HepG2 (cell line): ENCODE data around the gene MACROD2. TPM values are rescaled to one million over a fixed set of nuclear protein-coding genes. Genes with fewer than 3 reads are reported as not detected.
"Not testable (repeated sequence)": the region's sequence is repeated elsewhere in the genome, so short reads cannot be mapped to it uniquely, and the experiment has no call there.

Source experiments
- ATAC-seq: fragments of 200-7000 bp; cut with Tn5 transposase; 3 replicates; pipeline ENCODE4 v1.9.1; 2020; ENCODE audit warnings: mild to moderate bottlenecking, moderate library complexity
- BruUV-seq: library from RNA; stranded (reverse); fragments of 400-500 nt; replicated peaks from 2 replicates; lab custom pipeline; 2021; lab: Mats Ljungman, UMichigan
- CTCF ChIA-PET: fragments of 300-600 bp; formaldehyde crosslinking; extraction: SDS; loops from one replicate; lab custom pipeline; 2021; ENCODE audit warnings: low total read pairs, inconsistent platforms, low intra/inter-chr PET ratio; lab: Yijun Ruan, JAX
- POLR2A ChIA-PET: fragments of 350-600 bp; sonication (Branson Sonifier 250); formaldehyde crosslinking; loops from one replicate; lab custom pipeline; 2020; ENCODE audit warnings: antibody characterized with exemption, inconsistent platforms; lab: Yijun Ruan, JAX
- DNase-seq: peaks from one replicate; pipeline ENCODE4 v3.0.0-alpha.2; 2015; ENCODE audit warnings: low spot score
- FAIRE-seq: peaks from 3 replicates; lab custom pipeline; 2011; peaks lifted over from hg19 to GRCh38; lab: Jason Lieb, UNC
- H2AFZ ChIP-seq: one replicate; pipeline ENCODE4 v1.6.1; 2011; ENCODE audit warnings: low read length, inconsistent platforms
- H3K27ac ChIP-seq: fragments of 300-600 bp; 3 replicates; pipeline ENCODE4 v1.8.0; 2011; ENCODE audit warnings: mixed run types, mild to moderate bottlenecking, mixed read lengths, low read length, inconsistent platforms; ENCODE audit not compliant: insufficient read depth; ENCODE audit errors: extremely low read length
- H3K27me3 ChIP-seq, 2 experiments: fragments of 200-600 bp in 1 of 2; 2 replicates in 1 of 2; 3 replicates in 1 of 2; pipeline versions ENCODE4 v1.6.0 to v1.8.0; 2011; ENCODE audit warnings: low read length in 2 of 2, mild to moderate bottlenecking in 2 of 2, moderate library complexity in 2 of 2, inconsistent platforms in 1 of 2; ENCODE audit not compliant: insufficient read depth in 2 of 2, control insufficient read depth in 1 of 2
- H3K36me3 ChIP-seq, 2 experiments: fragments of 200-600 bp in 1 of 2; replicated peaks in 1 of 2; 2 replicates in 1 of 2; 3 replicates in 1 of 2; pipeline versions ENCODE4 v1.5.1 to v1.8.0; 2011; ENCODE audit warnings: low read length in 2 of 2, inconsistent platforms in 1 of 2; ENCODE audit not compliant: insufficient read depth in 2 of 2, control insufficient read depth in 1 of 2
- H3K4me1 ChIP-seq: 2 replicates; pipeline ENCODE4 v1.5.1; 2012; ENCODE audit warnings: low read length, inconsistent platforms; ENCODE audit not compliant: insufficient read depth
- H3K4me2 ChIP-seq: 2 replicates; pipeline ENCODE4 v1.6.0; 2011; ENCODE audit warnings: low read depth, low read length, inconsistent platforms
- H3K4me3 ChIP-seq, 3 experiments: fragments of 200-600 bp in 1 of 3; sonication (generic), shearing (Covaris generic) in 1 of 3; replicated peaks in 1 of 3; 2 replicates each; pipeline ENCODE4 v1.5.1; 2011 to 2016; ENCODE audit warnings: low read length in 3 of 3, inconsistent platforms in 2 of 3, low read depth in 2 of 3, mild to moderate bottlenecking in 2 of 3, control low read depth in 1 of 3, mixed read lengths in 1 of 3; ENCODE audit not compliant: insufficient read depth in 1 of 3
- H3K79me2 ChIP-seq: one replicate; pipeline ENCODE4 v1.6.1; 2011; ENCODE audit warnings: low read length, inconsistent platforms; ENCODE audit not compliant: insufficient read depth
- H3K9ac ChIP-seq: 2 replicates; pipeline ENCODE4 v1.6.0; 2011; ENCODE audit warnings: mild to moderate bottlenecking, low read depth, low read length, inconsistent platforms; ENCODE audit not compliant: insufficient read depth
- H3K9me3 ChIP-seq: 2 replicates; pipeline ENCODE4 v1.5.1; 2012; ENCODE audit warnings: mild to moderate bottlenecking, low read length
- H4K20me1 ChIP-seq: 2 replicates; pipeline ENCODE4 v1.6.0; 2011; ENCODE audit warnings: inconsistent platforms, mild to moderate bottlenecking, low read length, moderate library complexity; ENCODE audit not compliant: insufficient read depth
- ATF7-NPFF ChIP-seq: sonication (generic); formaldehyde crosslinking; IDR thresholded peaks from 2 replicates; pipeline ENCODE4 v1.8.1; 2023; ENCODE audit warnings: mild to moderate bottlenecking, low read depth, missing genetic modification reagents, moderate library complexity
- CREM ChIP-seq, 2 experiments: sonication (generic) in 1 of 2; formaldehyde crosslinking in 1 of 2; IDR thresholded peaks; 2 replicates each; pipeline versions ENCODE4 v1.4.0 to v1.6.1; 2016 to 2020; ENCODE audit warnings: antibody characterized with exemption in 1 of 2, mild to moderate bottlenecking in 1 of 2, missing genetic modification reagents in 1 of 2
- HDAC1 ChIP-seq: sonication (generic); formaldehyde crosslinking; IDR thresholded peaks from 2 replicates; pipeline ENCODE4 v1.5.1; 2020; ENCODE audit warnings: mild to moderate bottlenecking, missing genetic modification reagents
- KLF15 ChIP-seq: sonication (generic); formaldehyde crosslinking; IDR thresholded peaks from 2 replicates; pipeline ENCODE4 v1.8.1; 2023; ENCODE audit warnings: borderline replicate concordance, mild to moderate bottlenecking, inconsistent platforms, missing genetic modification reagents, mixed read lengths
- MED8 ChIP-seq: sonication (generic); formaldehyde crosslinking; IDR thresholded peaks from 2 replicates; pipeline ENCODE4 v1.8.1; 2023; ENCODE audit warnings: mild to moderate bottlenecking, missing genetic modification reagents; ENCODE audit not compliant: insufficient replicate concordance
- MIER2 ChIP-seq: IDR thresholded peaks from 2 replicates; pipeline ENCODE4 v1.6.1; 2016; ENCODE audit warnings: missing biosample characterization, missing genetic modification reagents
- MIXL1 ChIP-seq: IDR thresholded peaks from 2 replicates; pipeline ENCODE4 v1.6.1; 2016
- NFYB ChIP-seq: sonication (generic); formaldehyde crosslinking; IDR thresholded peaks from 2 replicates; pipeline ENCODE4 v1.4.0; 2020; ENCODE audit warnings: missing genetic modification reagents
- ZBTB2 ChIP-seq: sonication (generic); formaldehyde crosslinking; IDR thresholded peaks from 2 replicates; pipeline ENCODE4 v1.8.0; 2022; ENCODE audit warnings: low read depth, missing genetic modification reagents
- ZNF207 ChIP-seq: fragments of 450-650 bp; IDR thresholded peaks from 2 replicates; pipeline ENCODE4 v1.6.1; 2016; ENCODE audit warnings: antibody characterized with exemption, borderline replicate concordance
- ZNF264 ChIP-seq: sonication (generic); formaldehyde crosslinking; IDR thresholded peaks from 2 replicates; pipeline ENCODE4 v1.4.0; 2020; ENCODE audit warnings: missing genetic modification reagents
- ZNF3 ChIP-seq: IDR thresholded peaks from 2 replicates; pipeline ENCODE4 v1.7.0; 2017; ENCODE audit warnings: inconsistent platforms
- ZNF503 ChIP-seq: sonication (generic); formaldehyde crosslinking; IDR thresholded peaks from 2 replicates; pipeline ENCODE4 v1.4.0; 2020; ENCODE audit warnings: missing genetic modification reagents
- ZNF576 ChIP-seq: sonication (generic); formaldehyde crosslinking; IDR thresholded peaks from 2 replicates; pipeline ENCODE4 v1.4.0; 2020; ENCODE audit warnings: mild to moderate bottlenecking, missing genetic modification reagents
- ZNF773 ChIP-seq: sonication (generic); formaldehyde crosslinking; IDR thresholded peaks from 2 replicates; pipeline ENCODE4 v1.4.0; 2020; ENCODE audit warnings: missing genetic modification reagents, borderline replicate concordance
- WGBS: methylation state at CpG from one replicate; pipeline ENCODE4 v1.1.6; 2017; ENCODE audit warnings: low lambda C conversion rate; 5-methylcytosine and 5-hydroxymethylcytosine counted together
- in situ Hi-C: cut with HindIII; loops from 2 replicates; pipeline ENCODE4 v1.10.0; 2017; ENCODE audit warnings: low pct_unique_long_range_greater_than_20kb; ENCODE audit not compliant: extremely low pct_ligation_motif_present
- intact Hi-C: fragments of 100-400 bp; cut with micrococcal nuclease; formaldehyde crosslinking; loops from one replicate; pipeline ENCODE4 v1.10.0; 2022; ENCODE audit not compliant: unreplicated experiment
- polyA plus RNA-seq, 8 experiments: library from polyadenylated mRNA; depleted of rRNA in 3 of 8; stranded (reverse) in 7 of 8; unstranded in 1 of 8; fragments of >200 nt; fragmentation: Illumina TruSeq in 4 of 8; extraction: Trizol in 4 of 8; gene quantifications; 2 replicates each; pipeline versions ENCODE4 v1.2.1 to v1.2.3, GENCODE V29; 2011 to 2016; ENCODE audit warnings: low read depth in 4 of 8, missing spikeins in 1 of 8, mixed read lengths in 1 of 8; ENCODE audit not compliant: insufficient read depth in 1 of 8
- total RNA-seq, 5 experiments: library from RNA; depleted of rRNA; stranded (reverse); fragments of >200 nt; fragmentation: Illumina TruSeq; extraction: Trizol; gene quantifications; 2 replicates each; pipeline ENCODE4 v1.2.3, GENCODE V29; 2016; ENCODE audit warnings: low read depth in 1 of 5

The MACROD2 gene
- total and polyA plus RNA-seq, 2 of the 13 experiments (the other 11 are each of a cell fraction or from before 2014, with no cell fraction given), result 0.13 to 0.51 TPM

GRCh38 chr20:14226051-14227049 lies 231.0 kb downstream of the MACROD2 start:
- POLR2A ChIA-PET, in situ Hi-C loops: not testable (repeated sequence)

GRCh38 chr20:14232650-14233049 lies 237.3 kb downstream of the MACROD2 start:
- CTCF ChIA-PET, result no interaction called here
- intact Hi-C loops, result no loop called here
- Histone ChIP-seq H3K4me3 (no peak overlapping the region), H3K9ac (no peak overlapping the region), H3K79me2 (no peaks in the 10 kb centered on the region), H3K9me3 (no peaks in the 10 kb centered on the region), H3K4me2 (no peak overlapping the region), H3K27ac (no peak overlapping the region), H3K4me1 (no peaks in the 10 kb centered on the region), H2AFZ (no peak overlapping the region), H4K20me1 (no peaks in the 10 kb centered on the region), H3K27me3 (no peaks in the 10 kb centered on the region), H3K36me3 (no peaks in the 10 kb centered on the region)
- ATAC-seq (no peak), DNase-seq (no peak), FAIRE-seq (no peak)
- POLR2A ChIA-PET, result no interaction called here
- BruUV-seq, result no TSS peak
- in situ Hi-C loops, result no loop called here
- 18% methylated on average over 2 of the region's 2 CpGs for WGBS
- TF ChIP-seq ZNF3 (no peak), ZNF576 (CRISPR knock-in tag) (no peak), ZNF207 (no peak), MIER2 (CRISPR knock-in tag) (no peak), MED8 (CRISPR knock-in tag) (no peak), KLF15 (CRISPR knock-in tag) (no peak), HDAC1 (CRISPR knock-in tag) (no peak), MIXL1 (CRISPR knock-in tag) (no peak), ZNF773 (no peak), ZBTB2 (CRISPR knock-in tag) (no peak), ZNF264 (no peak), ATF7-NPFF (no peak), ZNF503 (CRISPR knock-in tag) (no peak), CREM (IDR thresholded peaks at IDR 0.05) (no peak), CREM (CRISPR knock-in tag; IDR thresholded peaks at IDR 0.05) (no peak)

More at GRCh38 chr20:14226051-14227049, 231.0 kb downstream of the MACROD2 start:
- H3K9ac ChIP-seq, DNase-seq, H4K20me1 ChIP-seq, BruUV-seq, ATAC-seq, H3K9me3 ChIP-seq, H3K4me3 ChIP-seq, CTCF ChIA-PET, H2AFZ ChIP-seq, intact Hi-C loops, H3K79me2 ChIP-seq, H3K27ac ChIP-seq, H3K4me1 ChIP-seq, H3K27me3 ChIP-seq, FAIRE-seq, H3K36me3 ChIP-seq, H3K4me2 ChIP-seq: not testable (repeated sequence)
- 75% methylated on average over 52 of the region's 53 CpGs for WGBS
- TF ChIP-seq NFYB (CRISPR knock-in tag), result 0 out of 2 replicates have a peak, but pooled peaks have one; percentile 0
